BJ (cell line): Measurements from ENCODE around the gene FOXQ1. TPM values are rescaled to one million over a fixed set of nuclear protein-coding genes. Genes with fewer than 3 reads are reported as not detected.

Experiments
- CTCF ChIA-PET: fragments of 350-600 bp; formaldehyde crosslinking; extraction: SDS; loops from one replicate; lab custom pipeline; 2021; ENCODE audit warnings: antibody characterized with exemption, inconsistent platforms; lab: Yijun Ruan, JAX
- POLR2A ChIA-PET: fragments of 300-600 bp; sonication (Branson Sonifier 250); formaldehyde crosslinking; extraction: SDS; loops from one replicate; lab custom pipeline; 2021; ENCODE audit warnings: antibody characterized with exemption; lab: Charles Lee
- DNase-seq: peaks from one replicate; pipeline ENCODE4 v3.0.0-alpha.2; 2011; ENCODE audit warnings: low read depth
- H3K27me3 ChIP-seq: 2 replicates; pipeline ENCODE4 v1.6.0; 2011; ENCODE audit warnings: low read length; ENCODE audit not compliant: control insufficient read depth, insufficient read depth
- H3K36me3 ChIP-seq: 2 replicates; pipeline ENCODE4 v1.5.1; 2011; ENCODE audit warnings: low read length; ENCODE audit not compliant: control insufficient read depth, insufficient read depth
- H3K4me3 ChIP-seq: 2 replicates; pipeline ENCODE4 v1.5.1; 2011; ENCODE audit warnings: low read depth, mild to moderate bottlenecking, control low read depth, low read length
- CTCF ChIP-seq: IDR thresholded peaks from 2 replicates; pipeline ENCODE4 v1.5.1; 2011; ENCODE audit warnings: low read depth, mild to moderate bottlenecking, control low read depth, inconsistent platforms, low read length, moderate library complexity; ENCODE audit not compliant: insufficient read depth
- polyA minus RNA-seq: library from RNA; depleted of rRNA, polyadenylated mRNA; stranded (reverse); fragments of >200 nt; gene quantifications from 2 replicates; pipeline ENCODE4 v1.2.3, GENCODE V29; 2011; rRNA and poly(A)+ RNA removed
- polyA plus RNA-seq: library from polyadenylated mRNA; depleted of rRNA; stranded (reverse); fragments of >200 nt; gene quantifications from 2 replicates; pipeline ENCODE4 v1.2.3, GENCODE V29; 2011; rRNA removed

FOXQ1 gene
- polyA plus RNA-seq = 0.23 and 0.31 TPM in 2 replicates
- 0.38 and 0.67 TPM in 2 replicates for polyA minus RNA-seq

- CTCF ChIA-PET = interaction anchor here (0.8 to 3.0 kb wide), 5 partner anchors 15 to 513 kb away, joined by 3 to 14 read pairs (median 4); no protein-coding TSS in a partner anchor
- POLR2A ChIA-PET = no interaction called here
- peaks cover 9% of the 10 kb centered on the region for H3K27me3 ChIP-seq
These were observed at the start of gene FOXQ1 for GRCh38 chr6:1311400-1312202. Gene FOXQ1, plus strand, starts transcription at chr6:1312098. Its CDS starts 607 bp downstream, at chr6:1312705.

DNA sequence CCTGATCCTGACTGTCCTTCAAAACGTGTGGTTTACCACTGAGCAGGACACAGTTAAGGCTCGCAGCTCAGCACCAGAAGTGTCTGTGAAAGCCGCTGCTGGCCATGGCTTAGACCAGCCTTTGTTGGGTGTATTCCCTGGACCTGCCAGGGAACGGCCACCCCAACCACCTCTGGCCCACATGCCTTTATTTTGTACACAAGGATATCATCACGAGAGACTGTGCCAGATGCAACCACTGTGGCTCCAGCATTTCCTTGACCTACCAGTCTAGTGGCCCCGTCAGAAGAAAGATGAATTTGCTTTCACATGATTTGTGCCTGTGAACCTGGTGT lies 49.2 kb upstream of the FOXQ1 start:
- Histone ChIP-seq H3K27me3 (no peaks in the 10 kb centered on the region), H3K36me3 (no peaks in the 10 kb centered on the region), H3K4me3 (no peak overlapping the region)
- no peak for DNase-seq
- POLR2A ChIA-PET = no interaction called here
- no peak for TF ChIP-seq CTCF
- CTCF ChIA-PET = interaction anchor here (1.6 kb wide), 1 partner anchor 21 kb away, joined by 3 read pairs; no protein-coding TSS in a partner anchor

More at GRCh38 chr6:1311400-1312202, at the start of gene FOXQ1:
- TF ChIP-seq CTCF = no peak
- no peaks in the 10 kb centered on the region for H3K36me3 ChIP-seq
- no peak for DNase-seq
- peak within 1 kb of the TSS; percentile 53 for H3K4me3 ChIP-seq

GRCh38 chr6:1263039-1263849 lies 48.7 kb upstream of the FOXQ1 start:
- TF ChIP-seq CTCF = no peak
- POLR2A ChIA-PET = no interaction called here
- H3K27me3 ChIP-seq = no peaks in the 10 kb centered on the region
- no peak for DNase-seq
- CTCF ChIA-PET = interaction anchor here (0.8 to 1.6 kb wide), 4 partner anchors 16 to 235 kb away, joined by 3 read pairs; no protein-coding TSS in a partner anchor
- no peak overlapping the region for H3K4me3 ChIP-seq
- H3K36me3 ChIP-seq = no peaks in the 10 kb centered on the region

GRCh38 chr6:1263850-1264377 lies 48.0 kb upstream of the FOXQ1 start:
- DNase-seq = no peak
- CTCF ChIA-PET = interaction anchor here (0.8 to 1.6 kb wide), 4 partner anchors 15 to 236 kb away, joined by 3 read pairs; no protein-coding TSS in a partner anchor

More at GRCh38 chr6:1263850-1264377, 48.0 kb upstream of the FOXQ1 start:
- POLR2A ChIA-PET = no interaction called here
- Histone ChIP-seq H3K36me3 (no peaks in the 10 kb centered on the region), H3K27me3 (no peaks in the 10 kb centered on the region), H3K4me3 (no peak overlapping the region)
- TF ChIP-seq CTCF = no peak
